ENCODE measurements around the gene RBM47.

The RBM47 gene

GRCh38 chr4:40621229-40621591 is 8.5 kb downstream of the RBM47 start:
- Histone ChIP-seq H4K20me1 (no peaks in the 10 kb centered on the region), H3K36me3 (peaks cover 0 to 61% (median 0%) of the 10 kb centered on the region in 11 experiments; a peak in 7 of 22 replicates), H3K27me3 (no peaks in the 10 kb centered on the region; a peak in 1 of 22 replicates), H3K4me3 (0 out of 20 replicates have a peak overlapping the region, but pooled peaks of 1 of the 10 experiments have one; percentile 6), H3K4me1 (peaks cover 24 to 96% (median 51%) of the 10 kb centered on the region in 10 experiments), H3K27ac (peak overlapping the region; percentile 93 to 99 (median 95)), H3K9ac (peak overlapping the region; percentile 70 to 88 (median 79)), H3K9me3 (replicated peaks in 1 of 11) (peaks cover 0 to 83% (median 18%) of the 10 kb centered on the region in 11 experiments; a peak in 14 of 22 replicates), H3K4me2 (peak overlapping the region in 9 of 11 experiments; percentile 4 to 81 (median 34); a peak in 16 of 22 replicates)
- TF ChIP-seq Cebpa-rat (IDR thresholded peaks at IDR 0.05), result no peak

DNA sequence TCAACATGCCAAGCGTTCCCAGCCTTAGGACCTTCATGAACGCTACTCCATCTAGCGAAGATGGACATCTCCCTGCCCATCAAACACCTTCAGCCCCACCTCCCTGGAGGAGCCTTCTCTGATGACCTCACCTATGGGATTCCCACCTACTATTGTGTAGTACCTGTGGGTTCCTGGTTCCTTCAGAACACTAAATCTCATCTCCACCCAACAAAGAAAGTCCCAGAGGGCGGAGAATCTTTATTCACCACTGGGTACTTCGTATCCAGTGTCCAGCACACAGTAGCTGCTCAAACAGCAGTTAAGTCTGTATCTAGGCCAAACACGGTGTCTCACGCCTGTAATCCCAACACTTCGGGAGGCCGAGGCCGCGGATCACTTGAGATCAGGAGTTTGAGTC is 10.1 kb downstream of the RBM47 start:
- Histone ChIP-seq H3K9me3 (replicated peaks in 1 of 11) (peaks cover 0 to 78% (median 18%) of the 10 kb centered on the region in 11 experiments; a peak in 14 of 22 replicates), H3K27ac (peak overlapping the region; percentile 93 to 99 (median 95); a peak in 21 of 22 replicates), H3K9ac (peak overlapping the region in 4 of 11 experiments; percentile 6 to 79 (median 20); a peak in 5 of 22 replicates), H3K4me3 (peak overlapping the region in 1 of 10 experiments; percentile 0; a peak in 2 of 20 replicates), H3K36me3 (peaks cover 0 to 53% (median 0%) of the 10 kb centered on the region in 11 experiments; a peak in 7 of 22 replicates), H3K4me2 (peak overlapping the region in 3 of 11 experiments; percentile 21 to 81 (median 69); a peak in 5 of 22 replicates), H4K20me1 (no peaks in the 10 kb centered on the region), H3K4me1 (peaks cover 24 to 96% (median 47%) of the 10 kb centered on the region in 10 experiments), H3K27me3 (no peaks in the 10 kb centered on the region)
- TF ChIP-seq Cebpa-rat (IDR thresholded peaks at IDR 0.05), result no peak

DNA sequence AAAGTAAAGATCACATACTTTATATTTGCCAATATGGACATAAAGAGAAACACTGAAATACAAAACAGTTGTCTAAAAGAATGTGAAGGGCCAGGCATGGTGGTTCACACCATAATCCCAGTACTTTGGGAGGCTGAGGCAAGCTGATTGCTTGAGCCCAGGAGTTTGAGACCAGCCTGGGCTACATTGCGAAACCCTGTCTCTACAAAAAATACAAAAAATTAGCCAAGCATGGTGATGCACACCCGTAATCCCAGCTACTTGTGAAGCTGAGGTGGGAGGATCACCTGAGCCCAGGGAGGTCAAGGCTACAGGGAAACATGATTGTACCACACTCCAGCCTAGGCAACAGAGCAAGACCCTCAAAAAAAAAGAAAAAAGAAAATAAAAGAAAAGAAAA is 11.8 kb downstream of the RBM47 start:
- H3K27me3 ChIP-seq, result no peaks in the 10 kb centered on the region
- H3K9me3 ChIP-seq (replicated peaks in 1 of 11), result peaks cover 0 to 62% (median 18%) of the 10 kb centered on the region in 11 experiments; a peak in 14 of 22 replicates
- TF ChIP-seq Cebpa-rat (IDR thresholded peaks at IDR 0.05), result peak in 10 of 11 experiments; percentile 47 to 89 (median 77); a peak in 17 of 22 replicates
- H3K4me2 ChIP-seq, result peak overlapping the region in 10 of 11 experiments; percentile 27 to 81 (median 55); a peak in 17 of 22 replicates
- no peaks in the 10 kb centered on the region for H4K20me1 ChIP-seq
- H3K4me3 ChIP-seq, result peak overlapping the region in 1 of 10 experiments; percentile 11; a peak in 1 of 20 replicates
- H3K27ac ChIP-seq, result peak overlapping the region; percentile 50 to 99 (median 94); a peak in 20 of 22 replicates
- peaks cover 0 to 42% (median 0%) of the 10 kb centered on the region in 11 experiments; a peak in 7 of 22 replicates for H3K36me3 ChIP-seq
- H3K9ac ChIP-seq, result peak overlapping the region in 9 of 11 experiments; percentile 0 to 57 (median 31); a peak in 11 of 22 replicates
- peaks cover 20 to 96% (median 37%) of the 10 kb centered on the region in 10 experiments for H3K4me1 ChIP-seq

DNA sequence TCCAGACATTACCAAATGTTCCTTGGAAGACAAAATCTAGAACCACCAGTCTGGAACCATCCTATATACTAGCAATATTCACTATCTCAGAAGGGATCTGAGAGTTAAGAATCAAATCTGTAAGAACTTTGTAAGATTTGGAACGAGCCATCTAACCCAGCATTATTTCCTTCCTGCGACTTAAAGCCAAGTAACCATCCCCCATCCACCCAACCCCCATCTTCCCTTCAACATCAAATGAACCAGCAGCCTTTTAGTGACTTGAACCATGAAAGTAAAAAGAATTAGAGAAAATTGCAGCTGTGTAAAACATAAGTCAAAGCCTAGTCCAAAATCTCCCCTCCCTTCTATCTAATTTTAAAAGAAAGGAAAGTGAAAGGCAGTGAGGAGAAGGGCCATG is 15.6 kb downstream of the RBM47 start:
- no peaks in the 10 kb centered on the region for H3K27me3 ChIP-seq
- H3K4me1 ChIP-seq, result peaks cover 0 to 99% (median 18%) of the 10 kb centered on the region in 10 experiments; a peak in 17 of 20 replicates
- H3K27ac ChIP-seq, result peak overlapping the region in 9 of 11 experiments; percentile 9 to 83 (median 29); a peak in 11 of 22 replicates
- H3K9ac ChIP-seq, result peak overlapping the region in 2 of 11 experiments; percentile 0 to 26; a peak in 1 of 22 replicates
- H3K4me2 ChIP-seq, result peak overlapping the region in 5 of 11 experiments; percentile 1 to 73 (median 11); a peak in 8 of 22 replicates
- H4K20me1 ChIP-seq, result peaks cover 0 to 4% (median 0%) of the 10 kb centered on the region in 11 experiments; a peak in 1 of 22 replicates
- peaks cover 0 to 32% (median 0%) of the 10 kb centered on the region in 11 experiments; a peak in 3 of 22 replicates for H3K36me3 ChIP-seq
- no peak for TF ChIP-seq Cebpa-rat (IDR thresholded peaks at IDR 0.05)
- peaks cover 0 to 50% (median 0%) of the 10 kb centered on the region in 11 experiments; a peak in 8 of 22 replicates for H3K9me3 ChIP-seq (replicated peaks in 1 of 11)
- no peak overlapping the region for H3K4me3 ChIP-seq

DNA sequence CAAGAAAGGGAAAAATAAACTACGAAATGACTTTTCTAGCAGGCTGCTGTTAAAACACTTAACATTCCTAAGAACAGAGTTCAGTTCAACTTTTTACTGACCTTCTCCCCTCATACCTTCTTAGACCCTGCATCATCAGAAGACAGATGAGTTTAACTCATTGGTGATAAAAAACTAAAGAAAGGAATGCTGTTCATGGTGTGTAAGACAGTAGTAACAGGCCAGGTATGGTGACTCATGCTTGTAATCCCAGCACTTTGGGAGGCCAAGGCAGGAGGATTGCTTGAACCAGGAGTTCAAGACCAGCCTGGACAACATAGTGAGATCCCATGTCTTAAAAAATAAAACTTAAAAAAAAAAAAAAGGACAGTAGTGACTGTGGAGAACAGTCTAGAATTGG is 16.2 kb downstream of the RBM47 start:
- Histone ChIP-seq H3K36me3 (peaks cover 0 to 33% (median 0%) of the 10 kb centered on the region in 11 experiments; a peak in 3 of 22 replicates), H3K4me3 (no peak overlapping the region), H3K9ac (peak overlapping the region in 2 of 11 experiments; percentile 33 to 60; a peak in 4 of 22 replicates), H3K9me3 (replicated peaks in 1 of 11) (peaks cover 0 to 44% (median 0%) of the 10 kb centered on the region in 11 experiments; a peak in 6 of 22 replicates), H4K20me1 (peaks cover 0 to 4% (median 0%) of the 10 kb centered on the region in 11 experiments; a peak in 1 of 22 replicates), H3K4me1 (peaks cover 0 to 99% (median 16%) of the 10 kb centered on the region in 10 experiments; a peak in 17 of 20 replicates), H3K4me2 (peak overlapping the region in 3 of 11 experiments; percentile 11 to 73 (median 64); a peak in 6 of 22 replicates), H3K27ac (peak overlapping the region in 6 of 11 experiments; percentile 11 to 83 (median 50); a peak in 11 of 22 replicates), H3K27me3 (no peaks in the 10 kb centered on the region)
- TF ChIP-seq Cebpa-rat (IDR thresholded peaks at IDR 0.05), result no peak

GRCh38 chr4:40612831-40613230 is 16.8 kb downstream of the RBM47 start:
- H3K27me3 ChIP-seq, result no peaks in the 10 kb centered on the region
- no peak overlapping the region for H3K4me3 ChIP-seq
- peak overlapping the region in 2 of 11 experiments; percentile 33 to 60; a peak in 3 of 22 replicates for H3K9ac ChIP-seq
- no peak for TF ChIP-seq Cebpa-rat (IDR thresholded peaks at IDR 0.05)
- H3K4me2 ChIP-seq, result peak overlapping the region in 3 of 11 experiments; percentile 21 to 73 (median 64); a peak in 5 of 22 replicates
- H3K4me1 ChIP-seq, result peaks cover 0 to 99% (median 10%) of the 10 kb centered on the region in 10 experiments; a peak in 17 of 20 replicates
- peaks cover 0 to 9% (median 0%) of the 10 kb centered on the region in 11 experiments; a peak in 1 of 22 replicates for H4K20me1 ChIP-seq
- H3K36me3 ChIP-seq, result peaks cover 0 to 28% (median 0%) of the 10 kb centered on the region in 11 experiments; a peak in 3 of 22 replicates
- H3K9me3 ChIP-seq (replicated peaks in 1 of 11), result peaks cover 0 to 38% (median 0%) of the 10 kb centered on the region in 11 experiments; a peak in 4 of 22 replicates
- H3K27ac ChIP-seq, result peak overlapping the region in 6 of 11 experiments; percentile 1 to 83 (median 48); a peak in 9 of 22 replicates

GRCh38 chr4:40612283-40612682 is 17.4 kb downstream of the RBM47 start:
- Histone ChIP-seq H3K27ac (peak overlapping the region in 4 of 11 experiments; percentile 1 to 83 (median 64); a peak in 7 of 22 replicates), H3K4me2 (peak overlapping the region in 3 of 11 experiments; percentile 21 to 73 (median 64); a peak in 5 of 22 replicates), H3K9me3 (replicated peaks in 1 of 11) (peaks cover 0 to 36% (median 0%) of the 10 kb centered on the region in 11 experiments; a peak in 3 of 22 replicates), H3K27me3 (no peaks in the 10 kb centered on the region), H3K9ac (peak overlapping the region in 2 of 11 experiments; percentile 21 to 33; a peak in 1 of 22 replicates), H3K36me3 (peaks cover 0 to 28% (median 0%) of the 10 kb centered on the region in 11 experiments; a peak in 3 of 22 replicates), H3K4me3 (peak overlapping the region in 1 of 10 experiments; percentile 14; a peak in 1 of 20 replicates), H4K20me1 (peaks cover 0 to 9% (median 0%) of the 10 kb centered on the region in 11 experiments; a peak in 2 of 22 replicates), H3K4me1 (peaks cover 0 to 100% (median 9%) of the 10 kb centered on the region in 10 experiments; a peak in 9 of 20 replicates)
- TF ChIP-seq Cebpa-rat (IDR thresholded peaks at IDR 0.05), result no peak

- Histone ChIP-seq H3K27me3 (no peaks in the 10 kb centered on the region), H3K9me3 (replicated peaks in 1 of 11) (peaks cover 0 to 36% (median 0%) of the 10 kb centered on the region in 11 experiments; a peak in 3 of 22 replicates), H3K27ac (peak overlapping the region in 4 of 11 experiments; percentile 35 to 83 (median 64); a peak in 7 of 22 replicates), H4K20me1 (peaks cover 0 to 20% (median 0%) of the 10 kb centered on the region in 11 experiments; a peak in 2 of 22 replicates), H3K4me2 (peak overlapping the region in 3 of 11 experiments; percentile 64 to 73 (median 64); a peak in 5 of 22 replicates), H3K9ac (peak overlapping the region in 2 of 11 experiments; percentile 55 to 58; a peak in 3 of 22 replicates), H3K4me3 (no peak overlapping the region), H3K36me3 (peaks cover 0 to 36% (median 0%) of the 10 kb centered on the region in 11 experiments; a peak in 4 of 22 replicates), H3K4me1 (peaks cover 0 to 99% (median 3%) of the 10 kb centered on the region in 10 experiments; a peak in 9 of 20 replicates)
- no peak for TF ChIP-seq Cebpa-rat (IDR thresholded peaks at IDR 0.05)
Observed at GRCh38 chr4:40608628-40609027, 21.0 kb downstream of the RBM47 start.
